Measurements from ENCODE around the gene ZNF280B.
"Not testable (repeated sequence)": the region's sequence is repeated elsewhere in the genome, so short reads cannot be mapped to it uniquely, and the experiment has no call there.

DNA sequence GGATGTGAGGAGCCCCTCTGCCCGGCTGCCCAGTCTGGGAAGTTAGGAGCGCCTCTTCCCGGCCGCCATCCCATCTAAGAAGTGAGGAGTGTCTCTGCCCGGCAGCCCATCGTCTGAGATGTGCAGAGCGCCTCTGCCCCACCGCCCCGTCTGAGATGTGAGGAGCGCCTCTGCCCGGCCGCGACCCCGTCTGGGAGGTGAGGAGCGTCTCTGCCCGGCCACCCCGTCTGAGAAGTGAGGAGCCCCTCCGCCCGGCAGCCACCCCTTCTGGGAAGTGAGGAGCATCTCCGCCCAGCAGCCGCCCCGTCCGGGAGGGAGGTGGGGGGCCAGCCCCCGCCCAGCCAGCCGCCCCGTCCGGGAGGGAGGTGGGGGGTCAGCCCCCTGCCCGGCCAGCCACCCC, 66.9 kb downstream of the ZNF280B start:
- TF ChIP-seq EZH2 (IDR thresholded peaks at IDR 0.05; ENCODE audit: low read depth) = not testable (repeated sequence)
- TF ChIP-seq, protein P1, sequence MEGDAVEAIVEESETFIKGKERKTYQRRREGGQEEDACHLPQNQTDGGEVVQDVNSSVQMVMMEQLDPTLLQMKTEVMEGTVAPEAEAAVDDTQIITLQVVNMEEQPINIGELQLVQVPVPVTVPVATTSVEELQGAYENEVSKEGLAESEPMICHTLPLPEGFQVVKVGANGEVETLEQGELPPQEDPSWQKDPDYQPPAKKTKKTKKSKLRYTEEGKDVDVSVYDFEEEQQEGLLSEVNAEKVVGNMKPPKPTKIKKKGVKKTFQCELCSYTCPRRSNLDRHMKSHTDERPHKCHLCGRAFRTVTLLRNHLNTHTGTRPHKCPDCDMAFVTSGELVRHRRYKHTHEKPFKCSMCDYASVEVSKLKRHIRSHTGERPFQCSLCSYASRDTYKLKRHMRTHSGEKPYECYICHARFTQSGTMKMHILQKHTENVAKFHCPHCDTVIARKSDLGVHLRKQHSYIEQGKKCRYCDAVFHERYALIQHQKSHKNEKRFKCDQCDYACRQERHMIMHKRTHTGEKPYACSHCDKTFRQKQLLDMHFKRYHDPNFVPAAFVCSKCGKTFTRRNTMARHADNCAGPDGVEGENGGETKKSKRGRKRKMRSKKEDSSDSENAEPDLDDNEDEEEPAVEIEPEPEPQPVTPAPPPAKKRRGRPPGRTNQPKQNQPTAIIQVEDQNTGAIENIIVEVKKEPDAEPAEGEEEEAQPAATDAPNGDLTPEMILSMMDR (conservative IDR thresholded peaks at IDR 0.05) = not testable (repeated sequence)
